NOMO-1 treated with DMSO at 0.1 percent for 48 hours (cell line): Measurements from ENCODE around the gene TBXAS1.

Experiments
- DNase-seq: peaks from one replicate; lab custom pipeline; 2025; ENCODE audit not compliant: unreplicated experiment; lab: John Stamatoyannopoulos, UW

Gene TBXAS1

GRCh38 chr7:139974179-139974811 lies 145.2 kb downstream of the TBXAS1 start:
- no peak for DNase-seq

GRCh38 chr7:139976055-139976837 lies 147.2 kb downstream of the TBXAS1 start:
- no peak for DNase-seq

GRCh38 chr7:139976838-139977656 lies 148.0 kb downstream of the TBXAS1 start:
- DNase-seq = no peak

GRCh38 chr7:139981511-139981895 lies 152.4 kb downstream of the TBXAS1 start:
- no peak for DNase-seq

- no peak for DNase-seq
Measured at GRCh38 chr7:139982927-139983920, 154.2 kb downstream of the TBXAS1 start.

GRCh38 chr7:139984642-139985539 lies 155.8 kb downstream of the TBXAS1 start:
- no peak for DNase-seq

- DNase-seq = no peak
Measured at GRCh38 chr7:139985811-139986210, 156.7 kb downstream of the TBXAS1 start.

- DNase-seq = no peak
Measured at GRCh38 chr7:139987691-139988516, 158.8 kb downstream of the TBXAS1 start.

GRCh38 chr7:139989366-139990141 lies 160.5 kb downstream of the TBXAS1 start:
- no peak for DNase-seq

GRCh38 chr7:139990142-139990535 lies 161.1 kb downstream of the TBXAS1 start:
- no peak for DNase-seq

GRCh38 chr7:139990571-139991268 lies 161.7 kb downstream of the TBXAS1 start:
- DNase-seq = no peak

GRCh38 chr7:139991269-139991666 lies 162.2 kb downstream of the TBXAS1 start:
- no peak for DNase-seq

GRCh38 chr7:139991911-139992310 lies 162.8 kb downstream of the TBXAS1 start:
- DNase-seq = no peak

GRCh38 chr7:139992353-139993044 lies 163.4 kb downstream of the TBXAS1 start:
- peak; percentile 2 for DNase-seq

GRCh38 chr7:139993169-139993568 lies 164.1 kb downstream of the TBXAS1 start:
- DNase-seq = no peak

- DNase-seq = no peak
Measured at GRCh38 chr7:139993592-139993991, 164.5 kb downstream of the TBXAS1 start.

- DNase-seq = no peak
Measured at GRCh38 chr7:139994356-139994755, 165.3 kb downstream of the TBXAS1 start.
